MM.1S (cell line): ENCODE results near the gene VCL.
"Not testable (repeated sequence)": the region's sequence is repeated elsewhere in the genome, so short reads cannot be mapped to it uniquely, and the experiment has no call there.

Experiments used
- EZH2 ChIP-seq: fragments of 300-600 bp; sonication (generic); optimal IDR thresholded peaks from 2 replicates; pipeline ENCODE3; 2017; ENCODE audit warnings: low read depth, mild to moderate bottlenecking, antibody characterized with exemption, low read length, mixed read lengths
- EZH2phosphoT487 ChIP-seq: fragments of 300-600 bp; sonication (generic); IDR thresholded peaks from 2 replicates; pipeline ENCODE4 v1.6.1; 2018; ENCODE audit warnings: antibody characterized with exemption, low read length
- TF ChIP-seq, protein P1 (sequence below): fragments of 300-600 bp; sonication (generic); IDR thresholded peaks from 2 replicates; pipeline ENCODE4 v1.5.1; 2016; ENCODE audit warnings: antibody characterized with exemption, low read length, mixed read lengths

DNA sequence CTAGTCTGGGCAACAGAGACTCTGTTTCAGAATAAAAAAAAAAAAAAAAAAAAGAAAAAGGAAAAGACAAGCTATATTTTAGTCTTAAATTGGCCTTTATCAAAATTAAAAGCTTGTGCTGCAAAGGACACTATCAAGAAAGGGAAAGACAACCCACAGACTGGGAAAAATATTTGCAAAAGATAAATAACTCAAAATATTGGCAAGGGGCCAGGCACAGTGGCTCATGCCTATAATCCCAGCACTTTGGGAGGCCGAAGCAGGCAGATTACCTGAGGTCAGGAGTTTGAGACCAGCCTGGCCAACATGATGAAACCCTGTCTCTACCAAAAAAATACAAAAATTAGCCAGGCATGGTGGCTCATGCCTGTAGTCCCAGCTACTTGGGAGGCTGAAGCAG lies 34.3 kb downstream of the VCL start:
- TF ChIP-seq, protein P1, sequence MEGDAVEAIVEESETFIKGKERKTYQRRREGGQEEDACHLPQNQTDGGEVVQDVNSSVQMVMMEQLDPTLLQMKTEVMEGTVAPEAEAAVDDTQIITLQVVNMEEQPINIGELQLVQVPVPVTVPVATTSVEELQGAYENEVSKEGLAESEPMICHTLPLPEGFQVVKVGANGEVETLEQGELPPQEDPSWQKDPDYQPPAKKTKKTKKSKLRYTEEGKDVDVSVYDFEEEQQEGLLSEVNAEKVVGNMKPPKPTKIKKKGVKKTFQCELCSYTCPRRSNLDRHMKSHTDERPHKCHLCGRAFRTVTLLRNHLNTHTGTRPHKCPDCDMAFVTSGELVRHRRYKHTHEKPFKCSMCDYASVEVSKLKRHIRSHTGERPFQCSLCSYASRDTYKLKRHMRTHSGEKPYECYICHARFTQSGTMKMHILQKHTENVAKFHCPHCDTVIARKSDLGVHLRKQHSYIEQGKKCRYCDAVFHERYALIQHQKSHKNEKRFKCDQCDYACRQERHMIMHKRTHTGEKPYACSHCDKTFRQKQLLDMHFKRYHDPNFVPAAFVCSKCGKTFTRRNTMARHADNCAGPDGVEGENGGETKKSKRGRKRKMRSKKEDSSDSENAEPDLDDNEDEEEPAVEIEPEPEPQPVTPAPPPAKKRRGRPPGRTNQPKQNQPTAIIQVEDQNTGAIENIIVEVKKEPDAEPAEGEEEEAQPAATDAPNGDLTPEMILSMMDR, result not testable (repeated sequence)
- not testable (repeated sequence) for TF ChIP-seq EZH2phosphoT487, EZH2
